ENCODE results near the gene ACBD6.

Gene ACBD6

DNA sequence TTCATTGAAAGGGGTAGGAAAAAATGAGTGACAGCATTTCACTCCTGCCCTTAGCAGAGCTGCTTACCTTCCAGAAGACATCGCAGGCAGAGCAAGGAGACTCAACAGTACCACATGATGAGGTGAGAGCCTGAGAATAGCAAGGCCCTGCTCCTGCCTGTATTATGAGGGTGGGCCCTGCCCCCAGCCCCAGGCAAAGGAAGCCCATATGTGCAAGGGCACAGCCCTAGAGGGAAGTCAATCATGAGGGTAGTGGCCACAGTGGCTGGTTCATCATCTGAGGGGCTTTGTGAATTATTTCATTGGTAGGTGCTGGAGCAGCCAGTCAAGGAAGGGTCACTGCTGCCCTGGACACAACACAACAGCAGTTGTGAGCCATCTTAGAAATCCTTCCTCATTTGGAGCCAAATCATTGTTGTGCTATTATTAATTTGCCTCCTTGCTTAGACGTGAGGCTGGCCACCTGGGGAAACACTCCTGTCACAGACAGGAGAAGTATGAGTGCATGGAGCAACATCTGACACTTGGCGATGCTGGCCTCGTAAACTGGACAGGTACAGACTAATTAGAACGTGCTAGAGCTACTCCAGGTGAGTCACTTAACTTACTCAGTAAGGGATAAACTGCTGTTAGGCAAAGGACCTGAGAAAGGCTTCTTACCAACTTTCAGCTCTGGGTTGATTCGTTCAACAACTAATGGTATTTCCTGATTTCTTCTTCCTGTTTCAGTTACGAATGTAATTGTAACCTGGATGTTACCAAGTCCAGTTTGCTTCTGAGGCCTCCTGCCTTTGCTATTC lies 22.7 kb upstream of the ACBD6 start:
- no peak for DNase-seq

DNA sequence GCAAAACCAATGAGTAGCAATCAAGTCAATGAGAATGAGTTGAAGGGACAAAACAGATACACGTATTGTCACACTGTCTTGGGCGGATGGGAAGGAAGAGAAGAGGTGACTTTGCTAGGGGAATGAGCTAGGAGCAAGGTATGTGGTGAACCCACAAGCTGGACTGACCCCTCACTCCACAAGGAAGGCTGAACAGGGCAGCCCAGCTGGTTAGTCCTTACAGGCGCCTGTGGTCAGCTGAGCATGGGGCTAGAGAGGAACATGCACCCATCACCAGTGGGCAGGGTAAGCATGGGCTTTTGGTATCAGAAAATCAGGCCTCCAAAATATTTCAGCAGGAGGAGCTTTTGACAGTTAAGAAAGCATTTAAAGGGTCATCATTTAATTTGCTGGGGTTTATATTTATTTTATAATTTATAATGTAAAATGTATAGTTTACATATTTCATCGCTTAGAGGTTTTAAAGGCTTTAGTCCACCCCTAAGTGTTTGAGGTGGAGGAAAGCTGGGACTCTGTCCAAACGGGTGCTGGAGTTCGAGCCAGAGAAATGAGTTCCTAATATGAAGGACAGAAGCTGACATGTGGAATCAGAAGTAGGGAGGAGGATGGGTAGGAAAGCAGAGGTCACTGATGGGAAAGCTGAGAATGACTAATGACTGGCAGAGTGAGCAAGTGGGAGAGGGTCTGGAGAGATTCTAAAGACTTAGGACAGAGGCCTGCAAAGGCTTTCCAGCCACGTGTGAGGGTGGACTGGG lies 22.0 kb upstream of the ACBD6 start:
- DNase-seq = no peak

DNA sequence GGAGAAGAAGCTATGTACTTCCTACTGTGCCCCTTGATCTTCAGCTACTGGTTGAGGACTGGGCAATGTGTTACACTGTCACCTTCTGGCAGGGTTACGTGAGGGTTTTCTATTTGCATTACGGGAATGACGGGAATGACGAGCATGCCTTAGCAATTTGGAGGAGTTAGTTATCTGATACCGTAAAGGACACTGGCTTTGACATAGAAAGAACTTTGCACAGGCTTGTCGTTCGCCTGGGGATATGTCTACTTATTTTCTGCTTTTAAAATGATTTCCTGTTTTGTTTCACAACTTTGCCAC lies 19.8 kb upstream of the ACBD6 start:
- DNase-seq = no peak

DNA sequence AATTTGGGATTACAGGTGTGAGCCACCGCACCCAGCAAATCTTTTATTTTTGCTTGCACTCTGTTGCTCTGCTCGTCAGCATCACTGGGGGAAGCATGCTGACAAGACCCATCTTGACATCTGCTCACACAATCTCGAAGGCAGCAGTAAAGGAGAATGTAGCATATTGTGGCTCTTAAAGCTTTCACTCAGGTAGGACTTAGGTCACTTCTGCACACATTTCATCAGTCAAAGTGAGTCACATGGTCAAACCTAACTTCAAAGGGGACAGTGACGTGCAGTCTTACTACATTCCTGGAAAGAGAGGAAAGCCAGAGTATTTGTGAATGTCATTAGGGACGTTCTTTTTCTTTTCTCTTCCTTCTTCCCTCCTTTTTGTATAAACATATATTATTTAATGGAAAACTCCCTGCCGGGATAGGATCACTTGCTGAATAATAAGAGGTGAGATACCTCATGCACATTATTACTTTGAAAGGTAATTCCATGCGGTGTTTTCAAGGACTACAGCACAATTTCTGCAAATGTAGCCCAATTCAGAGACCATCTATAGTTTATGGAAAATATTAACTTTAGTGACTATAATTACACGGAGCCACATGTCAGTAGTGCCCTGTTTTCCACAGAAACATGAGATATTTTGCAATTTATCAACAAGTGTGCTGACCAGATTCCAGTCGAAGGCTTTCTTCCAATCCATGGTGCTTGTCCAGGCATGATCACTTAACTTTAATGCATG lies 19.3 kb upstream of the ACBD6 start:
- no peak for DNase-seq

DNA sequence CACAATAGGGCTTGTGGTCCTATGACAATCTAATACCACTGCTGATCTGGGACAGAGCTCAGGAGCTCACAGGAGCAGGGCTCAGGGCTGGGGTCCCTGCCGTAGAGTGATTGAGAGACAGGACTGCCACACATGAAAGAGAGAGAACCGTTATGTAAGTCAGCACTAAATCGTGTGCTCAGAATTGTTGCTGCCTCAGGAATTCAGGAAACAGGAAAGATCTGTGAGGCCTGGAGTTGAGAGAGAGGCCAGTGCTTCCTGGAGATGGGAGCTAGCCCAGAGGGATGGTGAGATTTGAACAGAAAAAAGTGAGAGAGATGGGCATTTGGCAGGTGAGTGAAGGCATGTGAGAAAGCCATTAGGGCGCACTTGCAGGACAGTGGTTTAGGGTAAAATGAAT lies 17.5 kb upstream of the ACBD6 start:
- no peak for DNase-seq

DNA sequence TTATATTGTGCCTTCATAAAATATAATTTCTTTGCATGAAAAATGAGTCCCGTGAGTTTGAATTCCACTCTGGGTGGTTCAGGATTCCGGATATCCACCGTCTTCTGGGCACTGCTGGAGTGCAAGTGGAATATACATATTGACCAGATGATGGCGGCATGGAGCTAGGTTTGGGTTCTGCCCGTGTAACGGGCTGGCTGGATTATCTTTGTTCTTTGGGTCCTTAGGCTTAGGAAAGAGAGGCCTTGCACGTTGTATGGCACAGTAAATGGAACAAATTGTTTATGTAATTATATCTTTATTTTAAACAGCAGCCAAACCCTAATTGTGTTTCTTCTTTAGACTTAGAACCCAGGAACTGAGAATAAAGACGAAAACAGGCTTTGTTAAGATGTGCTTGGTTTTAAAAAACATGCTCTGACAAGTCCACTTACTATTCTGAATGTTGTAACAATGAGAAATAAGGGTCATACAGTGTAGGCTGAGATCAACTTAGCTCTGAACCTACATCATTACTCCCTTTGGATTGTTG lies 13.5 kb upstream of the ACBD6 start:
- DNase-seq = peak in 1 of 2 experiments; percentile 5

DNA sequence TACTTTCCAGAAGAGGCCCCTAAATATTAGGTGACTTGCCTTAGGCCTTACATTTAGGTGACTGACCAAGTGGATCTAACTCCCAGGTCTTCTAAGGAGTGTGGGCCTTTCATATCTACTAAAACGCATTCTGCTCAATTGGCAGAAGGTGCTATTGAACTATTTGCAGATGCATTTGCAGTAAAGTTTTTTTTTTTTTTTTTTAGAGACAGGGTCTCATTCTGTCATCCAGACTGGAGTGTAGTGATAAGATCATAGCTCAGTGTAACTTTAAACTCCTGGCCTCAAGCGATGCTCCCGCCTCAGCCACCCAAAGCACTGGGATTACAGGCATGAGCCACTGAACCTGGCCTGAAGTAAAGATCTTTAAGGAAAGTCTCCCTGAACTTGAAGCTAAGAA lies 13.0 kb upstream of the ACBD6 start:
- no peak for DNase-seq

DNA sequence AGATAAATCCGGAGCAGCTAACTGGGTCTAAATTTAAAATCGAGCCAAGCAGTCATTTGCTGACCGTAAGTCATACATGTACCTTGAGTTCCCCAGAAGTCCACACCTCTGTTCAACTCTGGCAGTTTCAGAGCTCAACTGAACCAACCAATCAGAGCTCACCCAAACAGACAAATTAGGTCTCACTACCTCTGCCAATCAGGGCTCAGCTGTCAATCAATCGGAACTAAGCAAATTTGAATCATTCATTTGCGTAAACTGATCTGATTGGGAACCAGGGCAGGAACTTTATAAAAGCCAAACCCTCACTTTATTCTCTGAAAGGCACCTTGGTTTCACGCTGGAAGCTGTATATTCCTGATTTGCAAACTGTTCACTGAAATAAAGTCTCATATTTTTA lies 11.2 kb upstream of the ACBD6 start:
- DNase-seq = no peak

DNA sequence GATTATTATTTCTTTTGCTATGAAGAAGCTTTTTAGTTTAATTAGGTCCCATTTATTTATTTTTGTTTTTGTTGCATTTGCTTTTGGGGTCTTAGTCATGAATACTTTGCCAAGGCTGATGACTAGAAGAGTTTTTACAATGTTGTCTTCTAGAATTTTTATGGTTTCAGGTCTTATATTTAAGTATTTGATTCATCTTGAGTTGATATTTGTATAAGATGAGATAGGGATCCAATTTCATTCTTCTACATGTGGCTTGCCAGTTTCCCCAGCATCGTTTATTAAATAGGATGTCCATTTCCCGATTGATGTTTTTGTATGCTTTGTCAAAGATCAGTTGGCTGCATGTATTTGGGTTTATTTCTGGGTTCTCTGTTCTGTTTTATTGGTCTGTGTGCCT lies 8.5 kb upstream of the ACBD6 start:
- DNase-seq = no peak

DNA sequence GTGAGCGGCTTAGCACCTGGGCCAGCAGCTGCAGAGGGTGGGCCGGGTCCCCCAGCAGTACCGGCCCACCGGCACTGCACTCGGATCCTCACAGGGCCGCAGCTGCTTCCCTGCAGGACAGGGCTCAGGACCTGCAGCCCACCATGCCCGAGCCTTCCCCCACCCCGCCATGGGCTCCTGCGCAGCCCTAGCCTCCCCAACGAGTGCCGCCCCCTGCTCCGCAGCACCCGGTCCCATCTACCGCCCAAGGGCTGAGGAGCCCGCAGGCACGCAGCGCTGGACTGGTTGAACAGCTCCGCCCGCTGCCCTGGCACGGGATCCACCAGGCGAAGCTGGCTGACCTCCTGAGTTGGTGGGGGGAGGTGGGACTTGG lies 6.3 kb upstream of the ACBD6 start:
- DNase-seq = no peak

DNA sequence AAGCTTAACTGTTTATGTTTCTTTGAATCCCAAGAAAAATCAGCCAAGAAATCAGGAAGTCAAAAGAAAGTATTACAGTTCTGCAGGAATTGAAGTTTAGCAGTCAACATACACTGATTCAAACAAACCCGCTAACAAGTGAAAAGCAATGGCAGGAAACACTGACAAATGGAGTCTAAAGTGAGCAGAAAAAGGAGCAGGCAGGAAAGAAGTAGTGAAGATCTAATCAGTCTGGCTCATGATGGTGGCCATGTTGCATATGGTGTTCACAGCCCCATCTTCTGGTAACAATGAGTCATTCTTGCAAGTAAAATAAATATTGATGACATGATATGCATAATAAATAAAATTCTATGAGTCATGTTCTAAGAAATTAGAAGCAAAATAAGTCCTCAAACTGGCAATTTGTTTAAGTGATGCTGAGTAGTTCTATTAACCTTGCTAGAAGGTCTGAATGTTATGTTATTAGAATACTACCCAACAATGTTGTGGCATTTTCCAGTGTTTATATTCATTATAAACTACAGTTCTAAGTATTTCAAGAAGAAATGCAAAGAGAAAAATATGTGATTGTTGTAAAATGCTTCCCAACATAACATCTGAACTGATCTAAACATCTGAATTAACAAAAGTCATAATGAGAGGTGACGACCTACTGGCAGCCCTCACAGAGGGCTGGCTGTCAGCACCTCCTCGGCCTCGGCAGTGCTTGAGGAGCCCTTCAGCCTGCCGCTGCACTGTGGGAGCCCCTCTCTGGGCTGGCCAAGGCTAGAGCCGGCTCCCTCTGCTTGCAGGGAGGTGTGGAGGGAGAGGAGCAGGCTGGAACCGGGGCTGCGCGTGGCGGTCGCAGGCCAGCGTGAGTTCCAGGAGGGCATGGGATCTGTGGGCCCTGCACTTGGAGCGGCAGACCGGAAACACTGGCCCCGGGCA lies 5.7 kb upstream of the ACBD6 start:
- no peak for DNase-seq

DNA sequence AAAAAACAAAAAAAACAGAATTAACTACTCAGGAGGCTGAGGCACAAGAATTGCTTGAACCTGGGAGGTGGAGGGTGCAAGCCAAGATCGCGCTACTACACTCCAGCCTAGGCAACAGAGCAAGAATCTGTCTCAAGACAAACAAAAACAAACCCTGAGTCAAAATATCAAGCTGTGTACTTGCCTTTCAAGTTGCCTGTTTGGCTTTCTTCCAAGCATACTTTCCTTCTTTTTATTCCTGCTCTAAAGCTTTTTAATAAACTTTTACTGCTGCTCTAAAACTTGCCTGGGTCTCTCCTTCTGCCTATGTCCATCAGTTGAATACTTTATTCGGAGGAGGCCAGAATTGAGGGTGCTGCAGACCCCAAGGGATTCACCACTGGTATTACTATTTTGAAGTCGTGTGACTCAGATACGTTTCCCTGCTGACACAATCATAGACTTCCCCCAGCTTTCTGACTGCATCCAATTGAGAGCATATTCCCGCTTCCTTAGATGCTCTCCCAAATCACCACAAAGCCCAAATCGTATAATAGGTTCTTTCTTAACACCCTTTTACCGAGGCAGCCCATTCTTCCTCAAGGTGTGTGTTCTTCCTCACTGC lies 3.5 kb upstream of the ACBD6 start:
- DNase-seq = no peak

DNA sequence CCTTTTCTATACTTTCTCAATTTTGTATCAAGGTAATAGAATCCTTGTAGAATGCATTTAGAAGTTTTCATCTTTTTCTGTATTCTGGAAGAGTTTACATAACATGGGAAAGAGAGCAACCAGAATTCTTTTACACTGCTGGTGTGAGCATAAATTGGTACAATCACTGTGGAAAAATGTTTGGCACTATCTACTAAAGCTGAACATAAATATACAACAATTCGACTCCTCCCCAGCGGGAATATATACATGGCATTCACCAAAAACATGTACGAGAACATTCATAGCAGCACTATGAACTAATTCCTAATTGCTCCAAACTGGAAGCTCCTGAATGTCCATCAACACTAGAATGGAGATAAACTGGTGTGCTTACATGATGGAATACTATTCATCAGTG lies 1.8 kb upstream of the ACBD6 start:
- no peak for DNase-seq

DNA sequence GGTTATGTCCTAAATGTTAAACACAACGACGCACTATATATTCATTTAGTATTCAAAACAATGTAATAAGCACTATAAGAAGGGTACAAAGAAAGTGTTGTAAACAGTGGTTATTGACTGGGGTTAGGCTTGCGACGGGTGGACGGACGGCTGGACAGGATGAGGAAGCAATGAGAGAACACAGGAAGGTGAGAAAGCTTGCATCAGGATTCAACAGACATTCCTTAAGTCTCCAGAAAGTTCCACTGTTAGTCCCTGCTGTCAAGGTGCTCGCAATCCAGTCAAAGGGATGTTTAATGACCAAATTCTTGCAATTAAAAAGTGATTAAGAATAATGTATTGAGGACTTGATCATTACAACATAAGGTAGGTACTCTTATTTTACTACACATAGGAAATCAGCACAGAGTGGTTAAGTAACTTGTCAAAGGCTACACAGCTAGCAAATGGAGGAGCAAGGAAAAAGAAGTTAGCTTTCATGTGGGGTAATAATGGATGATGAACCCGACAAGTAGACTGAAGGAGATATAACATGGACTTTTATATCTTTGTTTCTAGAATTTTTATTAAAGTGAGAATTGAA lies 994 bp upstream of the ACBD6 start:
- DNase-seq = no peak

DNA sequence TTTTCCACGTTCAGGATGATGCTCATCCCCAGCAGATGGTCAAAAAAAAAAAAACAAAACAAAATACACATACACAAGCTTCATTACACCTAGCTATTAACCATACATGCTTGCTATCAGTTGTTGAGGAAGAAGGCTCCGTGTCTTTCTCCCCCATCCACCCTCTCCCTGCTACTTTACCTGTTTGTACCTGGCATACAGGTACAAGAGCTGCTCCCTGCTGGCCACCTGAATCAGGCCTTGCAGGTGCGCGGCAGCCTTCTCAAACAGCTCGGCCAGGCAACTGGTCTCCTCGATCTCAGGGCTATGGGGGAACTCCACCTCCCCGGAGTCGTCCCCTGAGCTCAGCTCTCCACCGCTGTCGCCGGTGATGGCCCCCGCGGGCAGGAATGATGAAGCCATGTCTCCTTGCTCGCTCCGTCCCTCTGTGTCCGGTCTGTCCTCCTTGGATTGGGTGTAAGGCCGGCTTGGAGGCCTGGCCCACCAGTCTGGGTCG lies 464 bp downstream of the ACBD6 start:
- DNase-seq = no peak

DNA sequence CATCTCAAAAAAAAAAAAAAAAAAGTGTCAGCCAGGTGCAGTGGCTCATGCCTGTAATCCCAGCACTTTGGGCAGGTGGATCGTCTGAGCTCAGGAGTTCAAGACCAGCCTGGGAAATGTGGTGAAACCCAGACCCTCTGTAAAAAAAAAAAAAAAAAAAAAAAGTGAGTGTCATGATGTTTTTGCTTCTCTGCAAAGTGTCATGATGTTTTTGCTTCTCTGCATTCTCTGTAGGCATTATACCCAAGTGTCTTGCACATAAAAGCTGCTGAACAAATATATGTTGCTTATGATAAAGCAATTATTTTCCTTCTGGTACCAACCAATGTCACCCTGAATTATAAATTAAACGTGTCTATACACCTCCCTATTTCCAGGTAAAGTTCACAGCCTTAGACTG lies 1.7 kb downstream of the ACBD6 start:
- DNase-seq = no peak

DNA sequence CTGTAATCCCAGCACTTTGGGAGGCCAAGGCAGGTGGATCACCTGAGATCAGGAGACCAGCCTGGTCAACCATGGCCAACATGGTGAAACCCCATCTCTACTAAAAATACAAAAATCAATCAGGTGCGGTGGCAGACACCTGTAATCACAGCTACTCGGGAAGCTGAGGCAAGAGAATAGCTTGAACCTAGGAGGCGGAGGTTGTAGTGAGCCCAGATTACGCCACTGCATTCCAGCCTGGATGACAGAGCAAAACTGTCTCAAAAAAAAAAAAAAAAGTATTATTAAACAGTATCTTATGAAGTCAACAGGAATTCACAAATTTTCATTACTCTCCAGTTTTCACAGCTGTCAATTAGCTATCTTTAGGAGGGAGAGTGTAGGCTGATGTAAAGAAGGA lies 3.8 kb downstream of the ACBD6 start:
- DNase-seq = no peak

DNA sequence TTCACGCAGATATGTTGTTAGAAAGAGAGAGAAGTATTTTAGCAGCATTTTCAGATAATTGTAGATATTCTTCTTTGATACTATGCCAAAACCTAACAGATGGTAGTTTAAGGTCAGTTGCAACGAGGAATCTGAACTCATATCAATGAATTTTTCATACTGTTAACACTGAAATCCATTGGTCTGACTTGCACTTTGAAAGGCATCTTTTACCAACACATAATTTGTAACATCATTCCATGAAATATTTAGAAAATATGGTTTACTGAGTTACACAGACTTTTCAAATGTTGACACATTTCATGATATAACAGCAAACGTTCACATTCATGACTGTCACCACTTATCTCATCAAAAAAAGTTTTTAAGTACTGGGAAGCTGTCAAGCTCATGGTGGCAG lies 4.6 kb downstream of the ACBD6 start:
- no peak for DNase-seq

DNA sequence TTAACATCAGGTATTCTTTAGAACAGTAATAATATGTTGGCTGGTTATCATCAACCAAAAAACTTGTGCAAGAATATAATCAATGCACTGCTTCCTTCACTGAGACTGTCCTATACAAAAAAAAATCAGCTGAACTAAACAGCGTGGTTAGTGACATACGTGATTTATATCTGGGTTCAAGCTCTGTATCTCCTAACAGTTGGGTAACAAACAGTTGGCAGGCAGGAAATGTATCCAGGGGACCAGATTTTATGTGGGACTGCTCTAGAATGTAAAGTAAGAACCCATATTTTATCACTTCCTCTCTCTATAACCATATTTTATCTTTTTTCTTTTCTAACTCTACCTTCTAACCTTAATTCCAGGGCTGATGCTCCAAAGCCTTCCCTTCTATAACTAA lies 8.0 kb downstream of the ACBD6 start:
- DNase-seq = no peak

DNA sequence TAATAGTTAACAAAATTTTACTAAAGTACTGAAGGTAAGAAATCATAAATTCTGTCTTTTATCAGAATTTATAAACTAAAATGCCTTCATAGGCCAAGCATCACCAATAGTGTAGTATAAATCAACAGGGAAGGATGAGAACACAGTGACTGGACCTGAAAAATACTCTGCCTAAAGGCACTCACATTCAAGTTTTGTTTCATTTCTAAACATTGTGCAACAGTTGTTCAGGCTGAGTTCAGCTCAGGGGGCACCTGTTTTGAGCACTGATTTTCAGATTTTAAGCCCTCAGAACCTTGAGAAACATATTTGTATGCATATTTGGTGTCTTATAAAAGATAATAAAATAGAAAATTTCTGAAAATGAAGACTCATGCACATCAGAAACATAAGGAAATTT lies 12.4 kb downstream of the ACBD6 start:
- no peak for DNase-seq

DNA sequence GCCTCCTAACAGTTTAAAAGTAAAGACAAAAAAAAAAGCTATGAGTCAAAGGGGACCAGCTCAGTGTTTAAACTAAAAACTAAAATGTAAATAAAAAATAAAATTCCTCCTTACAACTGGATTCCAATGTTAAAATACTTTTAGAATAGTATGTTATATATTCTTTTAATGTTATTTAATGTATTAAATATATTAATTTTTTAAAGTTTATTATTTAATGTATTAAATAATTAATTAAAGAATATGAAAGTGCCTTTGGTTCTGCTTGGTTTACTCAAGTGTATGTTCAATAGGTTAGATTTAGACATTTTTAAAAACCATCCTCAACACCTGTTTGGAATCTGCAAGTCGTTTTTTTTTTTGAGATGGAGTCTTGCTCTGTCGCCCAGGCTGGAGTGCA lies 13.1 kb downstream of the ACBD6 start:
- no peak for DNase-seq

DNA sequence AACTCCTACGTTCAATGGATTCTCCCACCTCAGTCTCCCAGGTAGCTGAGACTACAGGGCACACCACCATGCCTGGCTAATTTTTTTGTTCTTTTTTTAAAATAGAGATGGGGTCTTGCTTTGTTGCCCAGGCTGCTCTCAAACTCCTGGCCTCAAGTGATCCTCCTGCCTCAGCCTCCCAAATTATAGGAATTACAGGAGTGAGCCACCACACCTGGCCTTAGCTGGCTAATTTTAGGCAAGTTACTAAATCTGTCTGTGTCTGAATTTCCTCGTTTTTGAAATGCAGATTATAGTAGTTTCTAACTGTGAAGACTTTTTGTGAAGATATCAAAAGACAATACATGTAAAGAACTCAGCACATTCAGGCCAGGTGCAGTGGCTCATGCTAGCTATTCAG lies 13.7 kb downstream of the ACBD6 start:
- no peak for DNase-seq
